COLO668 (cell line): ENCODE measurements around the gene EIF4H.
"Not testable (repeated sequence)": the region's sequence is repeated elsewhere in the genome, so short reads cannot be mapped to it uniquely, and the experiment has no call there.

Experiments used
- DNase-seq: peaks from one replicate; lab custom pipeline; 2025; ENCODE audit not compliant: unreplicated experiment; lab: John Stamatoyannopoulos, UW

Gene EIF4H

DNA sequence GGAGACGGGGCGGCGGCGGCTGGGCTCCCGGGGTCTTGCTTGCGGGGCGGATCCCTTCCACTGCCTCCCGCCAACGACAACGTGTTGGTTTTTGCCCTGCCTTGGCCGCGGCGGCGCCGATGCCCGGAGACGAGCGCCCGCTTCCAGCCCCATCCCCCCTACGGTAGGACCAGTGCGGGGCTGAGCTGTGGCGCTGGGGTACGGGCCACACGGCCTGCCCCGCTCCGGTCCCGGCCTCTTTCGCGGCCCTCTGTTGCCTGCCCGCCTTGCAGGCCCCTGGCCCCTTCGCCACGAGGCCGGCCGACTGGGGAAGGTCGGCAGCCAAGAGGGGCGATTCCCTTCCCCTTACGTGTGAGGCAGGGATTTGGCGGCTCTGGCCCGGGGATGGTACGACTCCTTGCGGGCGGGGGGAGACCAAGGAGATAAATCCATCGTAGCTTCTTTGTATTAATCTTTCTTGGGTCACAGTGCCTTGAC, 488 bp downstream of the EIF4H start:
- DNase-seq: peak; percentile 52

DNA sequence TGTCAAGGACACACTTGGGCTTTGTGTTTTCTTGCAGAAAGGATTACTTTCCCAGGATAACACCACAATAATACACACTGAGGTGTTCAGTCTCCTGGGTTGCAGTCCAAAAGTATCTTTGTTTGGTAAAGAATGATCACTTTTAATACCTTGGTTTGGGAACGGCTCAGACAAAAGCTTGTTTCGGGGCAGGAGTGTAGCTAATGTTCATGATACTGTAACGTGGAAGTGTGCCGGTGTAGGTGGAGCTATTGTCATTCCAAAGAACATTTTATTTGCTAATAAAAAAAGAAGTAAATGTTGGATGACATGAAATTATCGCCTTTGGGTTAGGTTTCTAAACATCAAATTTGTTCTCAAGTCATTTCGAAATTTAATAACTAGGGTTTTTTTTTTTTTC, 1.2 kb downstream of the EIF4H start:
- DNase-seq: no peak

DNA sequence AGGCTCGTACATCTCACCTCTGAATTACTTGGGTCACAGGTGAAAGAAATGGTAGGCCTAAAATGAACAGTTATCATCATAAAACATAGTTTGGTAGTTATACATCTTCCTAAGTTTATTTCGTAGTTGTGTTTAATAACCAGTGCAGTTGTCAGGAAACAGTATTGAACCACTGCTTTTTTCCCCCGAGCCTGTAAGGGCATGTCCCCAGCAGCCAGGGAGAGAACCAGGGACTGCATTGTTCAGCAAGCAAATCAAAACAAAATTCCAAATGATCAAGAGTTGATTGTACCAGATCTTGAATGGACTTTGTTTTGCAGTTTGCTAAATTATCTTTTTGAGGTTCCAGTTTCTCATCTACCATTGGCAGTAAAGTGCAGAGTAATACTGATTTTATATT, 2.4 kb downstream of the EIF4H start:
- no peak for DNase-seq

DNA sequence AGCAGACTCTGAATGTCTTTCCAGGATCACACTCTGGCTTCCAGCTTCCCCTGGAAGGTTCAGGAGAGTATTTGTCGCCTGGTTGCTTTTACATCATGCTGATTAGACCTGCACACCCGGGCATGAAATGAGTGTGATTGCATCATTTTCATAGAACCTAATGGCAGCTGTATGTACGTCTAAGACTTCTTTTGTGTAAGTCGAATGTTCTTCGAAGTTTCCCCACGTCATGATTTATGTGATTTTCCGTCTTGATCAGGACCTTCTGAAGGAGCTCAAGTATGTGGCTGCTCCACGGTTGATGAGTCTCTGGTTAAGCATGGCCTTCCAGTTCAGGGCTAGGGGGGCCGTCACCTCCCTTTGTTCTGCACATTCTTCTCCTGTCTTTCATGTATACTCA, 4.5 kb downstream of the EIF4H start:
- DNase-seq: no peak

DNA sequence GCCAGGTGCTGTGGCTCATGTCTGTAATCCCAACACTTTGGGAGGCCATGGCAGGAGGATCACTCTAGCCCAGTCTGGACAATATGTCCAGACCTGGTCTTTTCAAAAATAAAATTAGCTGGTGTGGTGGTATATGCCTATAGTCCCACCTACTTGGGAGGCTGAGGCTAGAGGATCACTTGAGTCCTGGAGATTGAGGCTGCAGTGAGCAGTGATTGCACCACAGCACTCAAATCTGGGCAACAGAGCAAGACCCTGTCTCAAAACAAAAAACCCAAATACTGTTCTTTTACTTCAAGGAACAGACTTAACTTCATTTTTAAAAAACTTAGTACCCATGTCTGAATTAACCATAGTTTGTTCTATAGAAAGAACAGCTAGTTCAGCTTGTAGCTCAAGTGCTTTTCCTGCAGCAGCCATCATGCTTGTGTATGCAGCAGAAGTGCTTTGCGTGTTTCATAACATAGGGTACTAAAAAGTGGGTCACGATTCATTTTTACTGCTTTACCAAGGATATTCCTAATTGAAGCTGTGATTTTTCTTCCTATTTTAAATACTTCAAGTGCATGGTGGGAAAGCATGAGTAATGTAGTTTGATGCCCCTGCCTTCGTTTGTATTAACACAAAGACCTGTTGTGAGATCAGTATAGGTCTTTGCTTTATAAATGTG, 5.9 kb downstream of the EIF4H start:
- no peak for DNase-seq

DNA sequence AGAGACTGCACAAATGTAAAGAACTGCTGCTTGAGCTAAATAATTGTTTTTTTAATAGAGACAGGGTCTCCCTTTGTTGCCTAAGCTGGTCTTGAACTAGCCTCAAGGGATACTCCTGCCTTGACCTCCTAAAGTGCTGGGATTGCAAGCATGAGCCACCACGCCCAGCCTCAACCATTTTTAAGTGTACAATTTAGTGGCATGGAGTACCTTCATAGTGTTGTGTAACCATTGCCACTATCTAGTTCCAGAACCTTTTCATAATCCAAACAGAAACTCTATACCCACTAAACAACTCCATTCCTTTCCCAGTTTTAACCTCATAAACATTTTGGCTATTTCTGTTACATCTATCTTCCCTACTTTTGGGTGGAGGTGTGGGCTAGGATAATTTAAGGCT, 6.7 kb downstream of the EIF4H start:
- DNase-seq: no peak

DNA sequence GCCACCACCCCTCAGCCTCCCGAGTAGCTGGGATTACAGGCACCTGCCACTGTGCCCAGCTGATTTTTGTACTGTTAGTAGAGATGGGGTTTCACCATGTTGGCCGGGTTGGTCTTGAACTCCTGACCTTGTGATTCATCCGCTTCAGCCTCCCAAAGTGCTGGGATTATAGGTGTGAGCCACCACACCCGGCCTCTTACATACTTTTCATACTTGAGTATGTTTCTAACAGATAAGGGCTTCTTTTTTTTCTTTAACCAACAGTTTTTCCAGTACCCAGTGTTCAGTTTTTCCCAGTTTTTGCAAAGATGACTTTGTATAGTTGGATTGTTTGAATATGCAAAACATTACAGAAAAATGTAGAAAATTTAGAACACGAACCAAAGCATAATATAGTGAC, 7.7 kb downstream of the EIF4H start:
- no peak for DNase-seq

DNA sequence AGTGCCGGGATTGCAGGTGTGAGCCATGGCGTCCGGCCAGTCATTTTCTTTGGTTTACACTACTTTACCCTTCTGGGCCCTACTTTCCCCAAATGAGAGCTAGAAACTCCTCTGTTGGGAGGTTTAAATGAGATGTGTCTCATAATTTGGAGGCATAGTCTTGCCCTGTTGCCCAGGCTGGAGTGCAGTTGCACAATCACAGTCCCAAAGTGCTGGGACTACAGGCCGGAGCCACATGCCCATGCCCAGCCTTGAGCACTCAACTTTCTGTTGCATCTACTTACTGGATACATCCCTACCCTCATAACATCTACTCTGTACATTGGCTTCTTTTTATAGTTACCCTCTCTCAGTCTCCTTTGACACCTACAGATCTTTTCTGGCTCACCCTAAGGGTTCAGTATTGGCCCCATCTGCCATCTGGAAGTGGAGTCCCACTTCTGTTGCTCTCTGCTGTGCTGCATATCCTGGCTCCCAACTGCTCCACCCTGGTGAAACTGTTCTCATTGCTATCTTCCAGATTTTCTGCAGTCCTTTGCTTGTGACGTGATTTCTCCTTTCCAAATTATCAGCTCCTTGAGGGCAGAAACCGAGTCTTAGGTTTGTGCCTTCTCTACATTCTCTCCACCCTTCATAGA, 8.4 kb downstream of the EIF4H start:
- DNase-seq: no peak

DNA sequence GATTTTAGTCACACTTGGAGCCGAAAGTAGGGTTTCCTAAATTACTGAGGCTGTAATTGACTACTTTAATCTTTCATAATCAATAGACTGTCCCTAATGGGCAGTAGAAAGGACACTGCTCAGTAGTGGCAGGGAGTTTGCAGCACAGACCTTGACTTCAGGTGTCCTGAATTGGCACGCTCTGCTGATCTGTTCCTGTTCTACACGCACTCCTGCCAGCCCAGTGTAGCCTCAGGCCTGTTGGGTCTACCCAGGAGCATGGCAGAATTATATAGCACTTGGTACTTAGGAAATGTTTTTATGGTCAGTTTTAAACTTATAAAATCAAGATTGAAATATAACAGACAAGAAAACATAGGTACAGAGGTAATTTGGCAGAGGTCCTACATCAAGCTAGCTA, 9.0 kb downstream of the EIF4H start:
- DNase-seq: no peak

DNA sequence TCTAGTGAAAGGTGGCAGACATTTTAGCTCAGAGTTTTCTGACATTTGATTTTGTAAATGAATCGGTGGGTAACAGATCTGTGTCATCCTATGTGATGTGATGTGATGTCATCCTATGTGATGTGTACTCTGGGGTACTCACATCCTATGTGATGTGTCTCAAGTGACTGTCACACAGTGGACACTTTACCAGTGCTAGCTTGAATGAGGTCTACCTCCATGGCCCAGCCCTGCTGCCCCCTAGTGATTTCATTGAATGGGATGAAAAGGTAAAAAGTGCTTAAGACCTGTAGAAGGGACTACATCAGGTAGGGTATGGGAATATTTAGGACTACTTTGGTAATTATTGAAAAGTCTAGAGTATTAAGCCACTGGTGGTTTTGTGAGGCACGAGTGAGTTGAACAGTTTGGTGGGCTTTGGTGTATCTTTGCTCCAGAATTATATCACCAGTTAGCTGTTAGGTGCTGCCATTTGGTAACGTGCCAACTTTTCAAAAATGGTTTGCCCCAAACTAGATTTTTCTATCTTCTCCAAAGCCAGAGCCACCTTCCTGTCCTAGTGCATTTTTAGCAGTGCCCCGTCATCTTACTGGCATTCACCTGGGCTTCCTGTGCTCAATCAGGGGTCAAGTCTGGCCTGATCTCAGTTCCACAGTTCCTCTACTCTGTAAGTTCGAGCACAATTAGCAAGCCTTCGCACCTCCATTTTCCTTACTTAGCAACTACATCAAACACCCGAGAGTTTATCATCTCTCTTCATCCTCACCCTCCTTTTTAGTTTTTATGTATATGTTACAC, 9.7 kb downstream of the EIF4H start:
- DNase-seq: no peak

DNA sequence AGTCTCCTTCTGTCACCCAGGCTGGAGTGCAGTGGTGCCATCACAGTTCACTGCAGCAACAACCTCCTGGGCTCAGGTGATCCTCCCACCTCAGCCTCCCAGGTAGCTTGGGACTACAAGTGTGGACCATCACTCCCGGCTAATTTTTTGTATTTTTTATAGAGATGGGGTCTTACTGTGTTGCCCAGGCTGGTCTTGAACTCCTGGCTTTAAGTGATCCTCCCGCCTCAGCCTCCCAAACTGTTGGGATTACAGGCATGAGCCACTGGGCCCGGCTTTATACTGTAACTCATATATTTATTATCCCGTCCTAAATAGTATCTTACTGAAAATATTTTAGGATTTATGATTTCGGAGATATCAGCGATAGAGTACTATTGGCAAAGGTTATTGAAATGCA, 10.9 kb downstream of the EIF4H start:
- DNase-seq: no peak

DNA sequence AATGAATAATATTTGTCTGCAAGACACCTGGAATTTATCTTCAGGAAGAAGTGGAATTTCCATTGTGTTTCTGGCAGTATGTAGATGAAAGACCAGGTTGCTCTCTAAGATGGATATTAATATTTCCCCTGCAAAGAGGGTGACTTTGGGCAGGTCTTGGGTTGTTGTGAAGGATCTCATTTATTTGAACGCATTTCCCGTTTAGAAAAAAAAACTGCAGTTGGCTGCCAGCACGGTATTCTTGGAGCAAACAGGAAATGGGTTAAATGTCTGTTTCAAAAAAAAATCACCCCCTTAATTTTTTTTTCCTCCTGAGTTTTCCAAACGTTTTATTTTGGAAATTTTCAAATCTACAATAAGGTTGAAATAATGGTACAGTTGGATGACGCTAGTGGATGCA, 11.5 kb downstream of the EIF4H start:
- DNase-seq: no peak

DNA sequence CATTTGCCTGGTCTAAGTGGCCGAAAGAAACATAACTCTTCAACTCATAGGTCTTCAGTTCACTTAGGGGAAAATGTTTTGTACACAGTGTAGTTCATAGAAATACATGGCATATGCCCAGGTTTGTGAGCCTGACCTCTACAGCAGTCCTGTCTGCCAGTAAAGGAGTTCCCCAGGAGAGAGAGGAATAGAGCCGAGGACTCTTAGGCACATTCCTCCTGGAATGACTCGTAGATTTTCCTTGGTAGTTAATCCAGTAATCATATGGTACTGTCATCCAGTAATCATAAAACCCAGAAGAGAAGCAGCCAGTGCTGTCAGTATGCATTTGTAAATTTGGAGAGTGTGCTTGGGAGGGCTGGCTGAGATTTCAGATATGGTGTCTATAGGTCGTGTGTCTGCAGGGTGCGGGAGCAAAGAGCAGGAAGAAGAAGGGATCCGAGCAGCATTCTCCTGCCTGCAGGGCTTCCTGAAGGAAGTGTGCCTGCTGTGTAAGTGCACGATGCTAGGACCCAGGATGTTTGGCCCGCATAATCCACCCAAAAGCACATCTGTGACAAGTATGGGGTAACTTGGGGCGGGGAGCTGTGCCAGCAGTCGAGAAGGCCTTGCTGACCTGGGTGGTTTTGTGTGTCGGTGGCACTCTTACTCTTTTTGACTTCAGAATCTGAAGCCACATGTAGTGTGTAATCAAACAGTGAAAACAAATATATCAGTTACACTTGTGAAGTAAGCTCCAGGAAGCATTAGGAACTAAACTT, 13.9 kb downstream of the EIF4H start:
- no peak for DNase-seq

DNA sequence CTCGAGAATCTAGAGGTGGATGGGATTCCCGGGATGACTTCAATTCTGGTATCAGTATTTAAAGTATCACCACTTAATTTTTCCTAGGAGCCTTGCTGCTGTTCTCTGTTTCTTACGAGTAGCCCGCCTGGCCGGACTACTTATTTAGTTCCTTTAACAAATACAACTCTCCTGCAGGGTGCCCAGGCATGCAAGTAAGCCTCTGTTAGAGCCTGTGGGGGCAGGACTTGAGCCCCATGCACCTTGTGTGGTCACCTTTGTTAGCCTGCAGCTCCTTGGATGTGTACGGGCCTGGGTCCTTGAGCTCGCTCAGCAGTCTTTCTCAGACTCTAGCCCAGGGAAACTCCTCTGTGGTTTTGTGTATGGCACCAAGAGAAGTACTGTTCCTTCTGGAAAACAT, 16.1 kb downstream of the EIF4H start:
- DNase-seq: no peak

DNA sequence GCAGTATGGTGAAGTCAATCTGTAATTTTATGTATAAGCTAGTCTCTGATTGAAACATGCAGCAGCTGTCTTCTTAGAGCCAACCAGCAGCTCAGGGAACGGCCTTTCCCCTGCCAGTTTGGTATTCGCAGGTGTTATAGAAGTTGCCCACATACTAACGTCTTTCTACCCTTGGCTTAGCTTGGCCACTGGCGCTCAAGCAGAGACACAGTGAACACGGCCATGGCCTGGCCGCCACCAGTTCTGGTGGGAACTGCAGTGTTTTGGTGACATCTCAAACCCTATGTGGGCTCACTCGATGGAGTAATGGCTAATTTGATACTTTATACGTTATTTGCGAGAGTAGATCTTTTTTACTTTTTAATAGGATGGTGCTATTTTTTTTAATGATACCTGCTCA, 17.1 kb downstream of the EIF4H start:
- DNase-seq: no peak

DNA sequence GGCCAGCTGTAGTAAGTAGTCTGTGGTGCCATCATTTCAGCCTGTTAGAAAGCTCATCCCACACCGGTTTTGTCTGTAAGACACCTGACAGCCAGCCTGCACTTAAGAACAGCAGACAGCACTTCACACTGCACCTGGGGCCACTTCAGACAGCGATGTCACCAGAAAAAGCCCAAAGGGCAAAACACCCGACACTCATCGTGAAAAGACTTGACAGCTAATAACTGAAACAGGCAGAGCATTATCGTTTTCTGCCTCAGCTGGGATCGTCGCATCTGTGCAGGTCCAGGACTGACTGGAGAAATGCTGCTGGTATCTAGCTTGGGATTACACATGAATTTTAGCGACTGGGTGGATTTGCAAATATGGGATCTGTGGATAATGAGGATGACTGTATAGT, 18.9 kb downstream of the EIF4H start:
- peak; percentile 16 for DNase-seq

DNA sequence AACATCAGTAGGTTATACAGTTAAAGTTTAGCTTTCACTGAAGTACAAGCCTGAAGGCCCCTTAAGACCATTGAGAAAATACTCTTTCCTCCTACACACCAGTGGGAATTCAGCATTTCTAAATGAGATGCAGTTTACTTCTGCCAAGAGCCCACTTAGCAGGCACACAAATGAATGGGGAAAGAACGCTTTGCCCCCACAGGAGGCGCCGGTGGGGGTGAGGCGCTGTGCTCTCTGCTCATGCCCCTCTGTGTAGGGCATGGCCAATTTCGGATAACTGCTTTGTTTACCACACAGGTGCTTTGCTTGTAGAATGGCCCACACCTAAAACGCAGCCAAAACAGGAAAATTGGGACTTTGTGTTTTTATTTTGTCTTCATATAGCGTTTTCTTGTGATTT, 19.8 kb downstream of the EIF4H start:
- DNase-seq: no peak

DNA sequence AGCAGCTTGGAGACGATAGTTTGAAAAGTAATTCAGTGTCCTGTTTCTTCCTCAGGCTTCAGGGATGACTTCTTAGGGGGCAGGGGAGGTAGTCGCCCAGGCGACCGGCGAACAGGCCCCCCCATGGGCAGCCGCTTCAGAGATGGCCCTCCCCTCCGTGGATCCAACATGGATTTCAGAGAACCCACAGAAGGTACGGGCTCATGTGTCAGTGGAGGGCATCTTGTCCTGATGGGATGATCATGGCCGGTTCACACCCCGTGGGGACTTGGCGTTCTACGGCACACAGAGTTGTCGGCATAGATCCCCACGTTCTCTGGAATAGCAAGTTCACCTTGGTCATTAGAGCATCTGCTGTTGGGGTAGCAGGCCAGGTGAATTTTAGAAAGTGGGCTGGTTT, 20.5 kb downstream of the EIF4H start:
- no peak for DNase-seq

DNA sequence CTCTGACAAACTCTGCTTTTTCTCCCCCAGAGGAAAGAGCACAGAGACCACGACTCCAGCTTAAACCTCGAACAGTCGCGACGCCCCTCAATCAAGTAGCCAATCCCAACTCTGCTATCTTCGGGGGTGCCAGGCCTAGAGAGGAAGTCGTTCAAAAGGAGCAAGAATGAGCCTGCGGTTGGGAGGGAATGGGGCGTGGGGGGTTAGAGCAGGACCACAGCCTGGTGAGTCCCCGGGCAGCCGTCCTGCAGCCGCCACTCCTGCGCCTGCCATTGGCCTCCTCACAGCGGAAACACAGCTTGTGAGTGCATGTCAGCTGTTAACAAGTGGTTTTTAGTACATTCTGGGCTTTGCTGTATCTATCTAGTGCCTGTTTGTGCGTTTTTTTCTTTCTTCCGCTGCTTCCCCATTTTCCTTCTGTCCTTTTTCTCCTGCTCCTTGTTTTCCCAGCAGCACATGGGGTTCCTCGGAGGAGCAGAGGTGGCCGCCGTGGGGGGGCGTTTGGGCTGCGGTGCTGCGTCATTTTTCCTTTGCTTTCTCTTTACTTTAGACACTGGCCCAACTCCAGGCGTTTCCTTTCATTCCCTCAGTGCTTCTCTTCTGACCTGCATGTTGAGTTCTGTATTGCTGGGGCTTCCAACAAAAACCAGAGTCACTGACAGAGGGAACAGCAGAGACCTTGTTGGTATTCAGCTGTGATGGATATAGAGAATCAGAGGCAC, 21.1 kb downstream of the EIF4H start:
- DNase-seq: not testable (repeated sequence)

DNA sequence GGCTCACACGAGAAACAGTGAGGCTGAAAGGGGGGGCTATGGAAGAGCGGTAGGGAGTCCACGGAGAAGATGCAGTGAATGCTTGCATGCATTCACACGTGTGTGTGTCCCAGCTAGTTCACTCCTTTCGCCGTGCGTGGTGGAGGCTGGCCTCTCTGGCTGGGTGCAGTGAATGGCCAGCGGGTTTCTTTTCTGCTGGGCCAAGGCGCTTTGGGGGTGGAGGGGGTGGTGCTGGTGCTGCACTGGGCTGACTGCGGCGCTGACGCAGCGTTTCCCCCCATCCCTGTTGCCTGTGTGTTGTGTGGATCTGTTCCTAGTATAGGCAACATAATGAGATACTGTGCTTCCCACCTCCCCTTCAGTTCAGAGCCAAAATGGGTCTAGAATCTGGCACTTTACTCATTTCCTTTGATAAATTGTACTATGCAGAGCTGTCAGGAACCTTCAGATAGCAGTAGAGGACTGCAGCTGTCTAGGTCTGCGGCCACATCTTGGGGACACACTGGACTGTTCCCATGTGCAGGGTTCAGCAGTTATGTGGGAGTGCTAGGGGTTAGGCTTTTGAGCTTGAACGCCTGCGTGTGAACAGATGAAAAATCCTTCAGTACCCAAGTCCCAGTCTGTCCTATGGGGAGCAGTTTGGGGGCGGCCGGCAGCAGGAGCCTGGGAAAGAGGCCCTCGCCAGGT, 22.0 kb downstream of the EIF4H start:
- DNase-seq: not testable (repeated sequence)
